Stimulated activated memory B cell treated with anti-CD40 and anti-IgM and Interleukin-4, amounts not matched to agents 10 μg/mL and 1 μg/mL and 100 μg/mL, for 72 hours (primary cell): Measurements from ENCODE around the gene TMEM200B.
A peak's percentile ranks its signal among the peaks of the same experiment; 100 is the strongest.
"Not testable (repeated sequence)": the region's sequence is repeated elsewhere in the genome, so short reads cannot be mapped to it uniquely, and the experiment has no call there.

ENCODE experiments used
- ATAC-seq: fragments of 150-1000 bp; cut with Tn5 transposase; 2 replicates; pipeline ENCODE4 v1.10.0; 2021
- H3K27ac Mint-ChIP-seq: one replicate; pipeline ENCODE4 v1.8.0; 2022; ENCODE audit warnings: mild to moderate bottlenecking, mixed read lengths
- H3K27me3 Mint-ChIP-seq: one replicate; pipeline ENCODE4 v1.8.0; 2022; ENCODE audit warnings: mixed read lengths
- H3K36me3 Mint-ChIP-seq: one replicate; pipeline ENCODE4 v1.8.0; 2022; ENCODE audit warnings: mixed read lengths
- H3K4me1 Mint-ChIP-seq: one replicate; pipeline ENCODE4 v1.8.0; 2022; ENCODE audit warnings: mixed read lengths
- H3K4me3 Mint-ChIP-seq: one replicate; pipeline ENCODE4 v1.8.0; 2022; ENCODE audit warnings: mild to moderate bottlenecking, moderate library complexity, mixed read lengths
- H3K9me3 Mint-ChIP-seq: one replicate; pipeline ENCODE4 v1.8.0; 2022; ENCODE audit warnings: mixed read lengths

Gene TMEM200B

GRCh38 chr1:29123887-29124365 is at the start of gene TMEM200B:
TSS of gene TMEM200B (minus strand) at chr1:29123903. CDS start at chr1:29121828, 2,075 bp downstream.
- Mint-ChIP-seq H3K9me3 (no peaks in the 10 kb centered on the region), H3K36me3 (peaks cover 2% of the 10 kb centered on the region), H3K27me3 (peaks cover 30% of the 10 kb centered on the region), H3K4me1 (peaks cover 21% of the 10 kb centered on the region), H3K27ac (peak within 1 kb of the TSS; percentile 49), H3K4me3 (peak within 1 kb of the TSS; percentile 83)
- peak; percentile 35 for ATAC-seq

DNA sequence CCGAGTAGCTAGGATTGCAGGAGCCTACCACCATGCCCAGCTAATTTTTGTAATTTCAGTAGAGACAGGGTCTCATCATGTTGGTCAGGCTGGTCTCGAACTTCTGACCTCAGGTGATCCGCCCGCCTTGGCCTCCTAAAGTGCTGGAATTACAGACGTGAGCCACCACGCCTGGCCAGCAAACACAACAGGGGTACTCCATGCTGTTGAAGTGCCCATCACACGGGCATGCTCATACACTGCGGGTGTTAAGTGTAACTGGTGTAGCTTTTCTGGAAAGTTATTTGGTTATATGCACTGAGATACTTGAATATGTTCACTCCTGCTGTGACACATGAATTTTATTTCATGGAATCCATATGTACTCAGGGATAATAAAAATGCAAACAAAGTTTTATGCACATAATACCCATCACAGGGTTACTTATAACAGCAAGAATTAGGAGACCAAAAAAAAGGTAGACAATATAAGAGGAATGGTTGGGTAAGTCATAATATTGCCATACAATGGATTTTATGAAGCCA is 48.8 kb upstream of the TMEM200B start:
- Mint-ChIP-seq H3K36me3 (peaks cover 33% of the 10 kb centered on the region), H3K4me1 (peaks cover 63% of the 10 kb centered on the region), H3K27ac (no peak overlapping the region), H3K27me3 (no peaks in the 10 kb centered on the region), H3K9me3 (no peaks in the 10 kb centered on the region), H3K4me3 (no peak overlapping the region)
- no peak for ATAC-seq

DNA sequence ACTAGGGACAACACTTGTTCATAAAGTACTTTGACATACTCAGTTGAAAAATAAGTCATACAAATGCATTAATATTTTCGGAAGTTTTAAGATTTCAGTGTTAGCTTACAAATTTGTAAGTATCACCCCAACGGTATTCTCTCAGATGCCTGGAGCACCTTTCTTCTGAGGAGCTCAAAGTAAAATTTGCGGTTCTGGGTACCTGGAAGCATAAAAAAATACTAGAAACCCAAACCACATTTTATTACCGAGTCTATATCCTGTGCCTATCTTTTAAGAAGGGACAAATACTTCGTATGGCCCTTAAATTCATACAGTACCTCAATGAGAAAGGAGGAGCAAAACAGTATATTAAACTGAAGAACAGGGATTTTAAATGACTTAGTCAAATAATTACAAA is 47.8 kb upstream of the TMEM200B start:
- Mint-ChIP-seq H3K4me1 (peaks cover 63% of the 10 kb centered on the region), H3K4me3 (no peak overlapping the region), H3K27ac (peak overlapping the region; percentile 79), H3K9me3 (no peaks in the 10 kb centered on the region), H3K36me3 (peaks cover 38% of the 10 kb centered on the region), H3K27me3 (no peaks in the 10 kb centered on the region)
- ATAC-seq, result no peak

- Mint-ChIP-seq H3K4me3 (peak overlapping the region; percentile 48), H3K4me1 (peaks cover 60% of the 10 kb centered on the region), H3K27me3 (no peaks in the 10 kb centered on the region), H3K9me3 (no peaks in the 10 kb centered on the region), H3K36me3 (peaks cover 38% of the 10 kb centered on the region), H3K27ac (peak overlapping the region; percentile 79)
- ATAC-seq, result peak; percentile 56
These were observed 47.4 kb upstream of the TMEM200B start for GRCh38 chr1:29171089-29171488.

DNA sequence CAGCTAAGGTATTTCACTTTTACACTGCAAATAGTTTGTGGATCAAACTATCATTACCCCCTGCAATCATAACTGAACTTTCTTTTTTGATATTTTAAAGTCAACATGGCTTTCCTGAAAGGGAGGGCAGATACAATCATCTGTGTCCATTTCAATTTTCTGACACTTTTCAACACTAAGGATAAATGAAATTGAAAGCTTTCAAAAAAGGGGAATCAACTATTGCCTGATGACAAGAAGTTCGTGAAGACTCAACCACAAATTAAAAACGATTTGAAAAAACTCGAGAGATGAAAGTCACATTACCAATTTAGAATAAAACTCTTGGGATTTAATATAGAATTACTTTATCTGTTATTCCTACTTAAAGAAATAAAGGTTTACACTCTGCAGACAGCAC is 46.3 kb upstream of the TMEM200B start:
- H3K4me1 Mint-ChIP-seq, result peaks cover 60% of the 10 kb centered on the region
- H3K4me3 Mint-ChIP-seq, result no peak overlapping the region
- ATAC-seq, result no peak
- H3K36me3 Mint-ChIP-seq, result peaks cover 45% of the 10 kb centered on the region
- H3K27me3 Mint-ChIP-seq, result no peaks in the 10 kb centered on the region
- no peaks in the 10 kb centered on the region for H3K9me3 Mint-ChIP-seq
- peak overlapping the region; percentile 79 for H3K27ac Mint-ChIP-seq

DNA sequence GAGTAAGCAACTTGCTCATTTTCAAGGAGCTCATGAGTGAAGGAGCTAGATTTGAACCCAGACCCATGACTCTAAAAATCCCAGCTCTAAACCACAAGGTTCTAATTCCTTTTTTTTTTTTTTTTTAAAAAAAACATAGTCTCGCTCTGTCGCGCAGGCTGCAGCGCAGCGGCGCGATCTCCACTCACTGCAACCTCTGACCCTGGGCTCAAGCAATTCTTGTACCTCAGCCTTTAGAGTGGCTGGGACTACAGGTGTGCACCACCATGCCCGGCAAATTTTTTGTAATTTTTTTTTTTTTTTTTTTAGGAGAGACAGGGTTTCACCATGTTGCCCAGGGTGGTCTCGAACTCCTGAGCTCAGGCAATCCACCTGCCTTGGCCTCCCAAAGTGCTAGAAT is 44.2 kb upstream of the TMEM200B start:
- Mint-ChIP-seq H3K36me3 (peaks cover 47% of the 10 kb centered on the region), H3K27ac (no peak overlapping the region), H3K4me3 (no peak overlapping the region), H3K27me3 (no peaks in the 10 kb centered on the region), H3K4me1 (peaks cover 59% of the 10 kb centered on the region), H3K9me3 (no peaks in the 10 kb centered on the region)
- ATAC-seq, result no peak

DNA sequence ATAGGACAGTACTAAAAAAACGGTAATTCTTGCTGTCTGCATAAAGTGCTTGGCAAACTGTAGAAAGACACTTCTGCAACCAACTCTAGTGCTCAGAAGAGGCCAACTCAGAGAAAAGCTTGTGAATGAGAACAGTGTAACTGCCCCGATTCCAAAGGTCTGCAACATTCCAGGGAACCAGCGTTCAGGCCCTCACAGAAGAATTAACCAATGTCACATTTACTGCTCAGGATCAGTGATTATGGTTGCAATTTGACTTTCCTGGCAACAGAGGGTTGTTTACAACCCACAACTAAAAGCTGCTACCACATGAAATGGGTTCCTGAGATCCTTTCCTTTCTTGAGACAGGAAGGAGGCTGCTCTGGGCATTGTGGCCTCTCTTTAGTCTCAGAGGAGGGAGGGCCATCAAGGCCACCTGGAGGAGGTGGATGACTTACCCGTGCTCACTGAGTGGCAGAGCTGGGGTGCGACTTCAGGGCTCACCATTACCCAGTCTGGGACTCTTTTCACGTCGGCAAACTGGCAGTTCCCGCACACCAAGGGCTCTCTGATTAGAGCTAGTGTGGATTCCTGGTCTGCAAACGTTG is 42.7 kb upstream of the TMEM200B start:
- Mint-ChIP-seq H3K27me3 (no peaks in the 10 kb centered on the region), H3K4me3 (no peak overlapping the region), H3K4me1 (peaks cover 54% of the 10 kb centered on the region), H3K9me3 (no peaks in the 10 kb centered on the region), H3K27ac (no peak overlapping the region), H3K36me3 (peaks cover 41% of the 10 kb centered on the region)
- ATAC-seq, result no peak

- H3K27me3 Mint-ChIP-seq, result no peaks in the 10 kb centered on the region
- no peak overlapping the region for H3K4me3 Mint-ChIP-seq
- no peaks in the 10 kb centered on the region for H3K9me3 Mint-ChIP-seq
- no peak for ATAC-seq
- H3K27ac Mint-ChIP-seq, result no peak overlapping the region
- peaks cover 36% of the 10 kb centered on the region for H3K4me1 Mint-ChIP-seq
- peaks cover 29% of the 10 kb centered on the region for H3K36me3 Mint-ChIP-seq
These were observed 40.9 kb upstream of the TMEM200B start for GRCh38 chr1:29164588-29164987.

- H3K27ac Mint-ChIP-seq, result no peak overlapping the region
- no peaks in the 10 kb centered on the region for H3K27me3 Mint-ChIP-seq
- H3K36me3 Mint-ChIP-seq, result peaks cover 39% of the 10 kb centered on the region
- H3K9me3 Mint-ChIP-seq, result no peaks in the 10 kb centered on the region
- no peak for ATAC-seq
- peaks cover 24% of the 10 kb centered on the region for H3K4me1 Mint-ChIP-seq
- H3K4me3 Mint-ChIP-seq, result no peak overlapping the region
These were observed 38.9 kb upstream of the TMEM200B start for GRCh38 chr1:29162476-29163138.

DNA sequence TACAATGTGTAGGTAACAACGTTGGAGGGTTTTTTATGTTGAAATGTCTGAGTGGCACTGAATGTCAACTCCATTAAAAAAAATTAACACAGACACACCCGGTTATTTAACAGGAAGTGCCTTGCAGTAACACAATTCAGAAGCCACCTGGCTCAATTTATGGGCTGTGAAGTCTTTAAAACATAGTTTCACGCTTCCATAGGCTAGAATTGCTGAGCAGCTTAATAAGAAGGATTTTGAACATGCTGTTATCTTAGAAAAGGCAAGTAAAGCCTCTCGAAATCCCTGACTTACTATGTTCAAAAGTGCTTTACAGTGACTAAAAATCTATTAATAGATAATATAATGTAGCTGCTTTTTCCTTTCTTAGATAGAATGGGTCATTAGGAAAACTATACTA is 38.3 kb upstream of the TMEM200B start:
- Mint-ChIP-seq H3K27me3 (no peaks in the 10 kb centered on the region), H3K9me3 (no peaks in the 10 kb centered on the region), H3K4me1 (peaks cover 19% of the 10 kb centered on the region), H3K27ac (no peak overlapping the region), H3K4me3 (no peak overlapping the region), H3K36me3 (peaks cover 38% of the 10 kb centered on the region)
- no peak for ATAC-seq

DNA sequence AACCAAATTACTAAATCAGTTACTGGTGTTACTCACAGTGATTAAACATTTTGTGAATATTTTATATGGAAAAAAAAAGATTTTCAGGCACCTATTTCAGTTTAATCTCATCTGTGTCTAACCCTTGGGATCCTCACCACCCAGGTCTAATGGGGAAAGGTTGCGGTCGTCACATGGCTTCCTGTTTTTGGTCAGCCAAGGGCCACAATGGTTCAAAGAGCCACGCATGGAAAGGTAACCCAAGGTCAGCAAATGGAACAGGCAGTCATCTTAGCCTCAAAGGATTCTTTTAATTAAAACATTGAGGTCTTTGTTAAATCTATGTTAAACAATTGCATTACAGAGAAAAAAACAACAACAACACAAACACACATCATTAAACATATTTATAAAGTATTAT is 36.1 kb upstream of the TMEM200B start:
- Mint-ChIP-seq H3K27me3 (no peaks in the 10 kb centered on the region), H3K4me1 (peaks cover 12% of the 10 kb centered on the region), H3K36me3 (peaks cover 42% of the 10 kb centered on the region), H3K27ac (no peak overlapping the region), H3K9me3 (no peaks in the 10 kb centered on the region), H3K4me3 (no peak overlapping the region)
- ATAC-seq, result no peak

DNA sequence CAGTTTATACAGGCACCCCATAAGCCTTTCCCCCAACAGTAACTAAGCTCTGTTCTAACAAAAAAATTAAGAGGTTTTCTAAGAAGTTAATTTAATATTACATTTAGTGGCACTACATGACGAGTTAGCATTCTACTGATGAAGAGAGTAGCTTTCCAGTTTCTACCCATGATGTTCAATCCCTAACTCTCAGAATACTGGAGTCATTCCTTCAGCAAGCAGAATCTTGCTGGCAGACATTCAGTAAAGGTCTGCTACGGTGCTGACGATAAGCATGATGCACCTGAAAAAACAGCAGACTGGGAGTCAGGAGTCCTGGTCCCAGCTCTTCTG is 33.5 kb upstream of the TMEM200B start:
- peaks cover 2% of the 10 kb centered on the region for H3K4me1 Mint-ChIP-seq
- no peak for ATAC-seq
- H3K27ac Mint-ChIP-seq, result no peak overlapping the region
- H3K9me3 Mint-ChIP-seq, result no peaks in the 10 kb centered on the region
- H3K36me3 Mint-ChIP-seq, result peaks cover 58% of the 10 kb centered on the region
- no peak overlapping the region for H3K4me3 Mint-ChIP-seq
- no peaks in the 10 kb centered on the region for H3K27me3 Mint-ChIP-seq

- H3K27me3 Mint-ChIP-seq, result no peaks in the 10 kb centered on the region
- H3K4me3 Mint-ChIP-seq, result no peak overlapping the region
- no peak for ATAC-seq
- no peak overlapping the region for H3K27ac Mint-ChIP-seq
- H3K4me1 Mint-ChIP-seq, result no peaks in the 10 kb centered on the region
- H3K36me3 Mint-ChIP-seq, result peaks cover 63% of the 10 kb centered on the region
- H3K9me3 Mint-ChIP-seq, result no peaks in the 10 kb centered on the region
These were observed 33.0 kb upstream of the TMEM200B start for GRCh38 chr1:29156543-29157268.

GRCh38 chr1:29152046-29152805 is 28.5 kb upstream of the TMEM200B start:
- Mint-ChIP-seq H3K36me3 (peaks cover 88% of the 10 kb centered on the region), H3K27me3 (no peaks in the 10 kb centered on the region), H3K4me3 (no peak overlapping the region), H3K27ac (no peak overlapping the region), H3K4me1 (no peaks in the 10 kb centered on the region), H3K9me3 (no peaks in the 10 kb centered on the region)
- no peak for ATAC-seq

GRCh38 chr1:29150346-29150745 is 26.6 kb upstream of the TMEM200B start:
- H3K9me3 Mint-ChIP-seq, H3K4me1 Mint-ChIP-seq: not testable (repeated sequence)

More at GRCh38 chr1:29150346-29150745, 26.6 kb upstream of the TMEM200B start:
- ATAC-seq, H3K27ac Mint-ChIP-seq, H3K4me3 Mint-ChIP-seq, H3K27me3 Mint-ChIP-seq: not testable (repeated sequence)
- H3K36me3 Mint-ChIP-seq, result peaks cover 91% of the 10 kb centered on the region
